ENCODE data around the gene MRPL53. TPM values are rescaled to one million over a fixed set of nuclear protein-coding genes. Genes with fewer than 3 reads are reported as not detected.

Gene MRPL53
- total and polyA plus RNA-seq, 8 donors: 37.6 to 60.0 (median 45.9) TPM

DNA sequence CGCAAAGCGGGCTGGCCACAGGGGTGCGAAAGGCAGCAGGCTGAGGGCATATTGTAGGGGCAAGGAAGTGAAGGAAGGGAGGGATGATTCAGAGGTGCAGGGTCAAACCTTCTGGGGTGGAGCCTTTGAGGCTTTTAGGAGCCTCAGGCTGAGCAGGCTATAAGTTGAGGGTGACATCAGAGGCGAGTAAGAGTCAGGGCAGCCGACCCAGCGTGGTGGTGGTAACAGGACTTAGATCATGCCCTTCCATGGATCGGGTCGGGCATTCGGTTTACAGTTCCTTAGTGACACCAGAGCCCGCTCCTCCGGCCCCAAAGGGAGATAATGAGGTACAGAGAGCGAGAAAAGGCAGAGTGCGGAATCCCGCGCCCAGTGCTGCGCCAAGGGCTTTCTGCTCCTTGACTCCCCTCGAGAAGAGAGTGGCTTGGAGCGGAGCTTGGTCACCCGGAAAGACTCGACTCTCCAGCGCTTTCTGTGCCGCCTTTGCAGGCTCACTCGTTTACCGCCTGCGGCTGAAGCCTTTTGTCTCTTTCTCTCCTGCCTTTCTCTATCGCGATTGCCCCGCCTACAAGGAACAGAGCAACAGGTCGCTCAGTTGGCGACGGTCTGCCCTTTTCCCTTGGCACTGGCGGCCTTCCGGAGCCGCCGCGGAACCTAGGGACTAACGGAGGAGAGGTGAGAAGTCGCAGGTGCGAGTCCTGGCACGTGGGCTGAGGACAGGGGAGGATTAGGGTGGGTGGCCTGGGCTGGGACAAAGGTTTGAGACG, 26.2 kb upstream of the MRPL53 start:
- intact Hi-C loops (cut with DNase I): no loop called here

DNA sequence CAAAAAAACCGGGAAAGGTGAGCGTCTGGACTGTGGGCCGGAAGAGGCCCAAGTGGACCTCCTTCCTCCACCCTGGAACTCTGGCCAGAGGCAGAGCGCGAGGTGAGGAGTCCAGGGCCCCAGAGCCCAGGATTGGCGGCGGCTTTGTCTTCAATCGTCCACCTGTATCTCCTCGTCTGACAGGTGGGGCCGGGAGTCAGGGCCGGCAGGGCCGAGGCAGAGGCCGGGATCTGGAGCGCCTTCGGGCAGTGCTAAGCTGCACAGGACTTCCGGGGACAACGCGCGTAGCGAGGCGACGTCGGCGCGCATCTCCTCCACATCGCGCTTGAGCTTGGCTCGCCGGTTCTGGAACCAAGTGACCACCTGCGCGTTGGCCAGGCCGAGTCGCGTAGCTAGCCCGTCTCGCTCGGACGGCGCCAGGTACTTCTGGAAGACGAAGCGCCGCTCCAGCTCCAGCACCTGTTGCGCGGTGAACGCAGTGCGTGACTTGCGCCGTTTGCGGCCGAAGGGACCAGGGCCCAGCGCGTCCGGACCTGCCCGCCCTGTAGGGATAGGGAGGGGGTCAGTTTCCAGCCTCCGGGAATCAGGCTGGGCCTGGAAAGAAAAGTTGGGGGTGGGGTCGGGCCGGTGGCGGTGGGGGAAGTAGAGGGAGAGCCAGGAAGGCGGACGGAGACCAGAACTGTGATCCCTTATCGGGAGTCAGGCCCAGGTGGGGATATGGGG, 25.5 kb upstream of the MRPL53 start:
- Histone ChIP-seq H3K4me3 (peak overlapping the region; percentile 7 to 41 (median 20)), H3K27me3 (peaks cover 0 to 6% (median 0%) of the 10 kb centered on the region in 4 donors), H3K27ac (no peak overlapping the region), H3K9me3 (no peaks in the 10 kb centered on the region), H3K4me1 (peaks cover 0 to 8% (median 6%) of the 10 kb centered on the region in 3 donors), H3K36me3 (no peaks in the 10 kb centered on the region)
- DNase-seq (peak in 3 of 6 donors; percentile 42 to 81 (median 71)), FAIRE-seq (no peak), ATAC-seq (peak; percentile 26 to 65 (median 46))
- intact Hi-C loops (cut with DNase I): no loop called here
- 6% methylated on average over 54 to 61 of the region's 61 CpGs for WGBS, 2 donors
- TF ChIP-seq, protein P1, sequence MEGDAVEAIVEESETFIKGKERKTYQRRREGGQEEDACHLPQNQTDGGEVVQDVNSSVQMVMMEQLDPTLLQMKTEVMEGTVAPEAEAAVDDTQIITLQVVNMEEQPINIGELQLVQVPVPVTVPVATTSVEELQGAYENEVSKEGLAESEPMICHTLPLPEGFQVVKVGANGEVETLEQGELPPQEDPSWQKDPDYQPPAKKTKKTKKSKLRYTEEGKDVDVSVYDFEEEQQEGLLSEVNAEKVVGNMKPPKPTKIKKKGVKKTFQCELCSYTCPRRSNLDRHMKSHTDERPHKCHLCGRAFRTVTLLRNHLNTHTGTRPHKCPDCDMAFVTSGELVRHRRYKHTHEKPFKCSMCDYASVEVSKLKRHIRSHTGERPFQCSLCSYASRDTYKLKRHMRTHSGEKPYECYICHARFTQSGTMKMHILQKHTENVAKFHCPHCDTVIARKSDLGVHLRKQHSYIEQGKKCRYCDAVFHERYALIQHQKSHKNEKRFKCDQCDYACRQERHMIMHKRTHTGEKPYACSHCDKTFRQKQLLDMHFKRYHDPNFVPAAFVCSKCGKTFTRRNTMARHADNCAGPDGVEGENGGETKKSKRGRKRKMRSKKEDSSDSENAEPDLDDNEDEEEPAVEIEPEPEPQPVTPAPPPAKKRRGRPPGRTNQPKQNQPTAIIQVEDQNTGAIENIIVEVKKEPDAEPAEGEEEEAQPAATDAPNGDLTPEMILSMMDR (IDR thresholded peaks at IDR 0.05): no peak

More for the DNA sequence above, 26.2 kb upstream of the MRPL53 start:
- peaks cover 0 to 12% (median 6%) of the 10 kb centered on the region in 3 donors for H3K4me1 ChIP-seq
- FAIRE-seq: no peak
- H3K9me3 ChIP-seq: no peaks in the 10 kb centered on the region
- TF ChIP-seq, protein P1 (IDR thresholded peaks at IDR 0.05): no peak
- H3K4me3 ChIP-seq: peak overlapping the region in 3 of 4 donors; percentile 7 to 41 (median 23)
- H3K27me3 ChIP-seq: peaks cover 0 to 6% (median 0%) of the 10 kb centered on the region in 4 donors
- peak in 2 of 4 donors; percentile 2 to 4 for ATAC-seq
- no peak for DNase-seq
- 6 to 7% methylated on average over 41 of the region's 41 CpGs for WGBS, 2 donors
- no peaks in the 10 kb centered on the region for H3K36me3 ChIP-seq
- H3K27ac ChIP-seq: no peak overlapping the region

DNA sequence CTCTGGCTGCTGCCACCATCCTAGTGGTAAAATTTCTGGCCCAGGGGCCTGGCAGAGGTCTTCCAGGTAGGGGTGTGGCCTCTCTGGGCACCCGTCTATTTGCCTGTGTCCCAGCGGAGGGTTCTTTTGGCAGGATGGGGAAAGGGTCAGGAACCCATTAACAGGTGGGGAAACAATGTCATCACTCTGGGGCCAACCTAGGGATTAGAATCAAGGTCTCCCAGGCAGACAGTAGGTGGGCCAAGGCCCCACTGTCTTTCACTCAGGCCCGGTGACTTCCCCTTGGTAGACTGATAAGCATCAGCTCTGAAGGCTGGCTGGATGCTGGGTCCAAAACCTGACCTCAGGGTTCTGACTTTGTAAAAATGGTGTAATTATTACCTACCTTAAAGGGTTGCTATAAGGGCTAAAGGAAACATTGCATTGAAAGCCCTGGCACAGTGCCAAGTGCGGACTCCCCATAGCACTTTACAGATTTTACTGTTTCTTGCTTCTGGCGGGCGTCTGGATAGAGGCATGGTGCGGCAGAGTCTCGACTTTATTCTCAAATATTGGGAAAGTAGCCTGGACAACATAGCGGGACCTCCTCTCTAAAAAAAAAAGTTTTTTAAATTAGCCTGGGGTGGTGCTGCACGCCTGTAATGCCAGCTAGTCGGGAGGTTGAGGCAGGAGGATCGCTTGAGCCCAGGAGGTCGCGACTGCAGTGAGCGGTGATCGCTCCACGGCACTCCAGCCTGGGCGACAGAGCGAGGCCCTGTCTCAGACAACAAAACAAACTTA, 24.7 kb upstream of the MRPL53 start:
- intact Hi-C loops (cut with DNase I): no loop called here
- H3K4me3 ChIP-seq: peak overlapping the region in 1 of 4 donors; percentile 41
- FAIRE-seq (no peak), ATAC-seq (no peak), DNase-seq (peak in 1 of 6 donors; percentile 33)
- TF ChIP-seq, protein P1 (IDR thresholded peaks at IDR 0.05): no peak
- H3K36me3 ChIP-seq: peaks cover 0 to 4% (median 0%) of the 10 kb centered on the region in 3 donors
- peaks cover 0 to 6% (median 0%) of the 10 kb centered on the region in 4 donors for H3K27me3 ChIP-seq
- H3K4me1 ChIP-seq: peaks cover 0 to 8% (median 6%) of the 10 kb centered on the region in 3 donors
- H3K27ac ChIP-seq: no peak overlapping the region
- 67 to 70% methylated on average over 19 of the region's 19 CpGs for WGBS, 2 donors
- no peaks in the 10 kb centered on the region for H3K9me3 ChIP-seq

DNA sequence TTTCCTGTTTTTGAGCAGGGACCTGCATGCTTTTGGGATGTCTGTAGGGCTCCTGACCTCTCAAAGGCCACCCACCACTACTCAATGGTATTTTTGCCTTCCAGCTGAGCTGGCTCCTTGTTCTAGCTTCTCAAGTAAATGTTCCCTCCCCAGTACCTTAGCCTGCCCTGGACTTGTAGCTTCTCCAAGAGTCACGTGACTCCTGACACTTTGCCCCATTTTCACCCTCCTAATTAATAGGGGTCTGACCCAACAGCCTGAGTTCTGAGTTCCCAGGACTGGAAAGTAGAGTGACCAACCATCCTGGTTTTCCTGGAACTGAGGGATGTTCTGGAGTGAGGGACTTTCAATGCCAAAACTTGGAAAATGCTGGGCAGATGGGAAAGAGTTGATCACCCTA, 23.0 kb upstream of the MRPL53 start:
- Histone ChIP-seq H3K9me3 (no peaks in the 10 kb centered on the region), H3K36me3 (peaks cover 0 to 22% (median 14%) of the 10 kb centered on the region in 3 donors), H3K4me3 (no peak overlapping the region), H3K4me1 (peaks cover 0 to 8% (median 6%) of the 10 kb centered on the region in 3 donors), H3K27me3 (peaks cover 0 to 6% (median 0%) of the 10 kb centered on the region in 4 donors), H3K27ac (no peak overlapping the region)
- WGBS, 2 donors: 74 to 78% methylated on average over 1 of the region's 1 CpG
- no peak for FAIRE-seq
- DNase-seq: no peak
- TF ChIP-seq, protein P1 (IDR thresholded peaks at IDR 0.05): no peak
- intact Hi-C loops (cut with DNase I): no loop called here
- no peak for ATAC-seq
